Spinal cord (tissue), 10 donors: ENCODE measurements around the gene PRDX3. TPM values are rescaled to one million over a fixed set of nuclear protein-coding genes. Genes with fewer than 3 reads are reported as not detected.

ENCODE experiments used
- DNase-seq, 6 donors: peaks; one replicate each; pipeline versions ENCODE4 v3.0.0 to v3.0.0-alpha.2; 2013 to 2015; ENCODE audit warnings: low spot score in 6 of 6, low read depth in 4 of 6
- H3K27ac ChIP-seq: one replicate; pipeline ENCODE4 v1.5.1; 2013; ENCODE audit warnings: low read depth, low read length, control low read depth
- H3K27me3 ChIP-seq: one replicate; pipeline ENCODE4 v1.6.1; 2013; ENCODE audit warnings: low read length; ENCODE audit not compliant: control insufficient read depth, insufficient read depth
- H3K36me3 ChIP-seq: one replicate; pipeline ENCODE4 v1.6.1; 2013; ENCODE audit warnings: low read length; ENCODE audit not compliant: control insufficient read depth, insufficient read depth
- H3K4me1 ChIP-seq: one replicate; pipeline ENCODE4 v1.6.1; 2013; ENCODE audit warnings: low read length; ENCODE audit not compliant: control insufficient read depth, insufficient read depth
- H3K4me3 ChIP-seq: one replicate; pipeline ENCODE4 v1.5.1; 2013; ENCODE audit warnings: low read depth, low read length, control low read depth
- H3K9me3 ChIP-seq: one replicate; pipeline ENCODE4 v1.6.1; 2013; ENCODE audit warnings: low read length; ENCODE audit not compliant: control insufficient read depth, insufficient read depth
- WGBS: methylation state at CpG from one replicate; pipeline ENCODE4 v1.1.5; 2013; ENCODE audit warnings: missing lambda C conversion rate; ENCODE audit not compliant: insufficient coverage; 5-methylcytosine and 5-hydroxymethylcytosine counted together
- polyA plus RNA-seq, 2 donors: library from polyadenylated mRNA; unstranded; fragments of 120-200 nt; gene quantifications; one replicate each; pipeline ENCODE4 v1.2.1, GENCODE V29; 2013; ENCODE audit not compliant: insufficient read length in 2 of 2
- total RNA-seq, 2 donors: library from RNA; depleted of rRNA in 1 of 2; stranded (reverse); fragments of 120-200 nt in 1 of 2; fragments of >200 nt in 1 of 2; gene quantifications; one replicate each; pipeline versions ENCODE4 v1.2.3 to v1.2.4, GENCODE V29; 2013 to 2014
- donor health status: healthy.

PRDX3 gene
- total and polyA plus RNA-seq, 4 donors = 144 to 197 (median 168) TPM

DNA sequence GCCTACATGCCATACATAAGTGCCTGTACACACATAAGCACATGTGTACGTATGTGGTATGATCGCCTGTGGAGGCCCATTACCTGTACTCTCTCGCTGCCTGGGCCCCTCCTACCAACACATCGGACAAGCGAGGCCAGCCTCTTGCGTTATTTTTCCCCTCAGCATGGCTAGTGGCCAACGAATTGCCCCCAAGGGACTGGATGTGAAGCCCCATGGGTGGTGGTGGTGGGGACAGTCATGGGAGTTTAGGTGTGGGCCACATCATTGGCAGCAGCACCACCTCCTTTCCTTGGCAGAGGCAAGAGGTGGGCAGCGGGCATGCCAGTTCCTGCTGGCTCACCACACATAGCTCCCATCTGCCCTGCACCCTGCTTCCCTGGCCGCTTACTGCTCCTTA is 38.8 kb upstream of the PRDX3 start:
- no peak for DNase-seq
- Histone ChIP-seq H3K27me3 (no peaks in the 10 kb centered on the region), H3K36me3 (no peaks in the 10 kb centered on the region), H3K27ac (no peak overlapping the region), H3K4me3 (no peak overlapping the region), H3K9me3 (no peaks in the 10 kb centered on the region), H3K4me1 (peaks cover 3% of the 10 kb centered on the region)
- 95% methylated on average over 5 of the region's 9 CpGs for WGBS

DNA sequence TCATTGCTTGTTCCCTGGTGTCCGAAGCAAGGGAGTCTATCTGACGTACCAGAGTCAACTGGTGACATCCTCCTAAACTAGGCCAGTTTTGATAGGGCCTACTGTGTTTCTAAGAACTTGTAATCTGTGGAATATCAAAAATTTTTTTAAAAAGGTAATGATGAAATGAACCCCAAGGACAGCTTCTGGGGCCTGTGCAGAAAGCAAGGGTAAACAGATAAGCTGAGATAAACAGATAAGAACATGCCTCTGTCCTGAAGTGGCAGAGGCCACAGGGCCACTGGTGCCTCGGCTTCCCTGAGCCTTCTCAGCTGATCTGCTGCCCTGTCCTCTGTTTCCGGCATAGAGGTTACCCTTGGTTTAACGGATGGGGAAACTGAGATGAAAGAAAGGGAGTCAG is 37.5 kb upstream of the PRDX3 start:
- no peaks in the 10 kb centered on the region for H3K4me1 ChIP-seq
- no peak for DNase-seq
- no peaks in the 10 kb centered on the region for H3K9me3 ChIP-seq
- WGBS = 100% methylated on average over 3 of the region's 5 CpGs
- H3K4me3 ChIP-seq = no peak overlapping the region
- H3K27me3 ChIP-seq = no peaks in the 10 kb centered on the region
- H3K36me3 ChIP-seq = no peaks in the 10 kb centered on the region
- no peak overlapping the region for H3K27ac ChIP-seq

DNA sequence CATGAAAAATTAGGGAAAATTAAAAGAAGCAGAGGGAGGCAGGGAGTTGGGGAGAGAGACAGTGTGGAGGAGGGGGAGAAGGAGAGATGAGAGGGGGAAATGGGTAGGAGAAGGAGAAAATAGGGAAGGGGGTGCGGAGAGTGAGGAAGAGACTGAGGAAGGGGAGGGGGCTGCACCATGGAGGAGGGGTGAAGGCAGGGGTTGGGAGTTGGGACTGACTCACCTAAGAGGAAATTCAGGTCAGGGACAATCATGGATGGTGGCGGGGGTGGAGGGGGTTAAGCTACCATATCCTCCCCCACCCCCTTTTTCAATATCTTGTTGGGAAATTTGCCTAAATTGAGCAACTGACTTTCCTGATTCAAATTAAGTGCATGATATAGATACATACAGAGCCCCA is 36.8 kb upstream of the PRDX3 start:
- H3K4me3 ChIP-seq = no peak overlapping the region
- no peaks in the 10 kb centered on the region for H3K9me3 ChIP-seq
- no peak for DNase-seq
- H3K27ac ChIP-seq = no peak overlapping the region
- no peaks in the 10 kb centered on the region for H3K36me3 ChIP-seq
- no CpG with 5 or more reads among the region's 2 CpGs for WGBS
- no peaks in the 10 kb centered on the region for H3K27me3 ChIP-seq
- no peaks in the 10 kb centered on the region for H3K4me1 ChIP-seq

DNA sequence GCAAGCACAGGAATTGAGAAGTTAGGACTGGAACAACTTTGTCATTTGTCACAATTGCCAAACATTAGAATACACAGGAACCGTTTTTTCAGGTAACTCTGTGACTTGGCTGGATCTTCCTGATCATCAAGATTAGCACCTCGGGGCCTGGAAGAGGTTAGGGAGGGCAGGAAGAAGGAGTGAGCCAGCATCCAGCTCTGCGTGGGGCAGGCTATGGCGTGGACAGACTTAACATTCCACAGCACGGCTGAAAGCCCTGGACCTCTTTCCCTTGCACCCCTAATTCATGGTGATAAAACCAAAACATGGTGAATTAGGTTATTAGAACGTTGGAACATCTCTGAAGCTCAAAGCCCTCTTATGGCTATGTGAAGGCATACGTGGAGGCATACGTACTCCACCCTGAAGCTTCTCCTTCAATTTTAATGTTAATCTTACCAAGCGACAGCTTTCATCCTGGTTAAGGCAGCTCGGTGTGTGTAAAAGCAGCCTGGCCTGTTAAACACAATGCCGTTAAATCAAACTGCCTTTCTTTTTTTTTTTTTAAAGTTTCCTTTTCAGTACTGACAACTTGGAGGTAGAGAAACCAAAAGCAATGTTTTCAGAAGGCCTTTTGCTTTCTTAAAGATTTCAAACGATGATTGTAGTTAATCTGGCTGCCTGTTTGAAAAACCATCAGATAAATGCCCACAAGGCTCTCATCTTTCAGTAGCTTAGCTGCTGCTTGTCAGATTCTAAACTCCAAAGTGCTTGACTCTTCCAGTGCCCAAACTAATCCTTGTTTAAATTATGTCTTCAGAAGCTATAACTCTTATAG is 33.2 kb upstream of the PRDX3 start:
- Histone ChIP-seq H3K4me3 (no peak overlapping the region), H3K27me3 (no peaks in the 10 kb centered on the region), H3K27ac (peak overlapping the region; percentile 71), H3K36me3 (no peaks in the 10 kb centered on the region), H3K4me1 (peaks cover 16% of the 10 kb centered on the region), H3K9me3 (no peaks in the 10 kb centered on the region)
- WGBS = 37% methylated on average over 7 of the region's 12 CpGs
- no peak for DNase-seq

DNA sequence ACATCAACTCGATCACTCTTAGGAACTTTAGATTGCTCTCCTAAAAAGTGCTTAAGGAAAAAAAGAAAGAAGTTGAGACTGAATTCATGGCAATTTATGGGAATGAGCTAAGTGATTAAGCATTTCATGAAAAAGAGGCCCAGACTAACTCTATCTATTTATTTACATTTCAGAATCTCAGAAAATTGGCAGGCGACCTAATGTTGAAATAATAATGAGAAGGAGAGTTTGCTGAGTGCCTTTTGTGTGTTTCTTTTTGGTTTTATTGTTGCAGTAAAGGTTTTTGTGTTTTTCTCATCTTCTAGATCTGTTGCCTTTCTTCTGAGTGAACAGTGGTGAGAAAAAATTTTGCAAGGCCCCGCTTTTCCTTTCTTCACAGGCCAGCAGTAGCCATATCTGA is 32.6 kb upstream of the PRDX3 start:
- Histone ChIP-seq H3K4me1 (peaks cover 20% of the 10 kb centered on the region), H3K27ac (peak overlapping the region; percentile 71), H3K36me3 (no peaks in the 10 kb centered on the region), H3K27me3 (no peaks in the 10 kb centered on the region), H3K4me3 (no peak overlapping the region), H3K9me3 (no peaks in the 10 kb centered on the region)
- peak in 1 of 6 donors; percentile 54 for DNase-seq
- 90% methylated on average over 2 of the region's 3 CpGs for WGBS

DNA sequence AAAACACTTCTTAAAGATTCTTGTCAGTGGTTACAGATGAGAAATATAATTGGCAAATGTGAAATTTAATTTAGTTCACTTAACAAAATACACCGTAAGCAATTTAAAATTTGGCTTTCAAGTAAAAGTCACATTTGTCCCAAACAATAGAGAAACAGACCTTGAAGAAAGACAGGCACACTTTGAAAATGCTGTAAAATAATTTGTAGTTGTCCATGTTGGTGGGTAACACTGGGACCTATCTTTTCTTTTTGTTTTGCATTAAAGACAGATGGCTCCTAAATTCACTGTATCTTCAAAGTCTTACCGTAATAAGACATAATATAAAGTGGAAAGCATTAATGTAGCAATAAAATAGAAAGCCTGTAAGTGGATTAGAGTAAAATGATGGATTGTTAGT is 32.0 kb upstream of the PRDX3 start:
- Histone ChIP-seq H3K27me3 (no peaks in the 10 kb centered on the region), H3K4me3 (no peak overlapping the region), H3K36me3 (no peaks in the 10 kb centered on the region), H3K27ac (no peak overlapping the region), H3K4me1 (peaks cover 26% of the 10 kb centered on the region), H3K9me3 (no peaks in the 10 kb centered on the region)
- no peak for DNase-seq
- WGBS = no CpG with 5 or more reads among the region's 2 CpGs

DNA sequence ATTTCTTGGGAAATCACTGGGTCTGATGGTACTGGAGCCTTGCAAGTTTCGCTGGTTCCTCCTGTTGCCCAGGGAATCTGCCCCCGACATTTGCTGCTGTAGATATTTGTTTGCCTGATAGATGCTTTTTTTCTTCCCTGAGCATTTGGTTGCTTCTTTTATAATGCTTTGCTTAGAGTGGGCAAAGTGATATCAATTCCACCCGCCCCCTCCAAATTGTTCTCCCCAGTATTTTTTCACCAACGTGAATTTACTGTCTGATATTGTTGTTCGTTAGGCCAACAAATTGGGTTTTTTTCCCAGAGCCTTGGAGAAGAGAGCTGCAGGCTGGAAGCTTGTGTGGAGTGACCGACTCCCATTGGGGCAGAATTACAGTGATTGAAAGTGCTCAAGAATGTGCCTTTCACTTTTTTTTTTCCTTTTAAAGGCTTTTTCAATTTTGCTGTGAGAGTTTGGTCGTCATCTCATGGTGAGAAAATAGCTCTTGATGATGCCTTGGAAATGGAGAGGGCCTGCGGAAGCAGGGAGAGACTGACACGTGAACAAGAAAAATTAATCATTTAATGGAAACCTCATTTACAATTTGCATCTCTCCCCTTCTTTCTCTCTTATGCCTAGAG is 31.2 kb upstream of the PRDX3 start:
- H3K9me3 ChIP-seq = no peaks in the 10 kb centered on the region
- no peaks in the 10 kb centered on the region for H3K36me3 ChIP-seq
- peak overlapping the region; percentile 81 for H3K4me3 ChIP-seq
- H3K27me3 ChIP-seq = no peaks in the 10 kb centered on the region
- peak in 1 of 6 donors; percentile 4 for DNase-seq
- no CpG with 5 or more reads among the region's 9 CpGs for WGBS
- H3K27ac ChIP-seq = peak overlapping the region; percentile 60
- H3K4me1 ChIP-seq = peaks cover 26% of the 10 kb centered on the region

DNA sequence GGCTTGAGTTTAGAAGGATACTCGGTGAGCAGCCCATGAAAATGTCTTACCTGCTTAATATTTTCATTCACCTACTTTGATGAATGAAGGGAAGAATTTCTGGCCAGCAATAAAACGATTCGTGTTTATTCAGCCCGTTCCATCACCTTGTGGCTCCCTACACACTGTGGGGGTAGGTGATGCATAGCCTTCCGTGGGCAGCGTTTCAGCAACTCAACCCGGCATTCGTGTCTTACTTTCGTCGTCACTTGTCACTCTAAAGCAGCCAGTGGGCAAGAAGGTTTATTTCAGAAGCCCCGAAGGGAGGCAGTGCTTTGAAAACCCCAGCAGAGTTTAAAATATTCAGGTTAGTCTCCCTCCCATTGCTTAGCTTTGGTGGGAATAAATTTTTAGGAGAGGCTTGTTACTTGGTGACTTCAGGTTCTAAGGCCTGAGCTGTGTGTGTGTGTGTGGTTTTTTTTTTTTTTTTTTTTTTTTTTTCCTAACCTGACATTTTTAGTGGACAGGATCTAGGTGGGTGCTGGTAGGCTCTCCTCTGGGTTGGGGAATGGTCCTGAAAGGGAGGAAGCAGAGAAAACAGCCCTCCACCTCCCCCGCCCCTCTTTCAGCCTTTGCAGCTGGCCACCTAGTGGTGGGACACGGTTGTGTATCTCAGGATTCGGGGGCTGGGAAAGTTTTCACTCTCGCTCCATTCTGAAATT is 30.6 kb upstream of the PRDX3 start:
- WGBS = 16% methylated on average over 6 of the region's 15 CpGs
- Histone ChIP-seq H3K9me3 (no peaks in the 10 kb centered on the region), H3K27ac (peak overlapping the region; percentile 90), H3K4me1 (peaks cover 26% of the 10 kb centered on the region), H3K36me3 (no peaks in the 10 kb centered on the region), H3K27me3 (no peaks in the 10 kb centered on the region), H3K4me3 (peak overlapping the region; percentile 81)
- peak in 5 of 6 donors; percentile 44 to 89 (median 57) for DNase-seq

DNA sequence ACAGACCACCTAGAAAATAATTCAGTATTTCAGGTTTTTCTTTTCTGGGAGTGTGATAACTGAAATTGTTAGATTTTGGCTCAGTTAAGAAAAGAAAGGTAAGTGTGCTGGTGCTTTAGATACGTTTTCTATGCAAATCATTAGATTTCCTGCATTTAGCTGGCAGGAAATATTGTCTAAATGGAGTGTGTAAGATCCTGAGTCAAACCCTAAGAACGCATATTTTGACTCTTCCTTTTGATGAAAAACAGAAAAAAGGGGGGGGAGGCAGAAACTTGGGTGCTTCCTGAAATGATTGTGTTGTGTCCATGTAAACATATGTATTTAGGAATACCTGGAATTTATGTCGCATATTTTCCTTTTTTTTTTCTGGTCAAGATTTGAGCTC is 29.9 kb upstream of the PRDX3 start:
- H3K27me3 ChIP-seq = no peaks in the 10 kb centered on the region
- H3K9me3 ChIP-seq = no peaks in the 10 kb centered on the region
- no CpG with 5 or more reads among the region's 3 CpGs for WGBS
- H3K27ac ChIP-seq = peak overlapping the region; percentile 90
- peak overlapping the region; percentile 81 for H3K4me3 ChIP-seq
- peaks cover 26% of the 10 kb centered on the region for H3K4me1 ChIP-seq
- no peak for DNase-seq
- H3K36me3 ChIP-seq = no peaks in the 10 kb centered on the region
